Ectodermal cell (in vitro differentiated cells): ENCODE results near the gene CEP295NL.
A peak's percentile ranks its signal among the peaks of the same experiment; 100 is the strongest.
"Not testable (repeated sequence)": the region's sequence is repeated elsewhere in the genome, so short reads cannot be mapped to it uniquely, and the experiment has no call there.

Experiments used
- H3K27ac ChIP-seq: 2 replicates; pipeline ENCODE4 v1.7.0; 2013; ENCODE audit warnings: mild to moderate bottlenecking, low read depth, low read length; ENCODE audit not compliant: insufficient read depth, poor library complexity, severe bottlenecking
- H3K27me3 ChIP-seq: 2 replicates; pipeline ENCODE4 v1.7.0; 2013; ENCODE audit warnings: mild to moderate bottlenecking, low read length; ENCODE audit not compliant: insufficient read depth, control insufficient read depth, poor library complexity, severe bottlenecking
- H3K36me3 ChIP-seq: one replicate; pipeline ENCODE4 v1.7.0; 2013; ENCODE audit warnings: low read length; ENCODE audit not compliant: control insufficient read depth, insufficient read depth
- H3K4me1 ChIP-seq: one replicate; pipeline ENCODE4 v1.7.0; 2013; ENCODE audit warnings: low read length; ENCODE audit not compliant: control insufficient read depth, insufficient read depth
- H3K4me3 ChIP-seq: 2 replicates; pipeline ENCODE4 v1.7.0; 2013; ENCODE audit warnings: low read depth, low read length, control low read depth; ENCODE audit not compliant: insufficient read depth
- H3K9me3 ChIP-seq: 2 replicates; pipeline ENCODE4 v1.7.0; 2013; ENCODE audit warnings: mild to moderate bottlenecking, low read length, moderate library complexity; ENCODE audit not compliant: control insufficient read depth
- WGBS, 2 experiments: methylation state at CpG; one replicate each; pipeline ENCODE4 v1.1.7; 2013; ENCODE audit warnings: missing lambda C conversion rate in 2 of 2; 5-methylcytosine and 5-hydroxymethylcytosine counted together

The CEP295NL gene

GRCh38 chr17:78868391-78868790, 34.6 kb downstream of the CEP295NL start:
- H3K4me3 ChIP-seq: no peak overlapping the region
- no peak overlapping the region for H3K27ac ChIP-seq
- no peaks in the 10 kb centered on the region for H3K27me3 ChIP-seq
- H3K4me1 ChIP-seq: no peaks in the 10 kb centered on the region
- no peaks in the 10 kb centered on the region for H3K9me3 ChIP-seq
- 74 to 76% methylated on average over 5 of the region's 7 CpGs for WGBS, 2 experiments
- H3K36me3 ChIP-seq: peaks cover 13% of the 10 kb centered on the region

- WGBS, 2 experiments: 92 to 95% methylated on average over 3 of the region's 3 CpGs
- not testable (repeated sequence) for H3K4me1 ChIP-seq, H3K4me3 ChIP-seq, H3K27me3 ChIP-seq, H3K27ac ChIP-seq, H3K9me3 ChIP-seq
- peaks cover 18% of the 10 kb centered on the region for H3K36me3 ChIP-seq
Measured at GRCh38 chr17:78867046-78867445, 36.0 kb downstream of the CEP295NL start.

- Histone ChIP-seq H3K36me3 (peaks cover 19% of the 10 kb centered on the region), H3K4me1 (no peaks in the 10 kb centered on the region), H3K4me3 (no peak overlapping the region), H3K27ac (peak overlapping the region; percentile 63), H3K9me3 (no peaks in the 10 kb centered on the region), H3K27me3 (no peaks in the 10 kb centered on the region)
- 44 to 45% methylated on average over 19 of the region's 19 CpGs for whole genome bisulfite sequencing, 2 experiments
Measured at GRCh38 chr17:78865682-78866390, 37.2 kb downstream of the CEP295NL start.

GRCh38 chr17:78864117-78864516, 38.9 kb downstream of the CEP295NL start:
- no peaks in the 10 kb centered on the region for H3K27me3 ChIP-seq
- no peak overlapping the region for H3K4me3 ChIP-seq
- no peaks in the 10 kb centered on the region for H3K9me3 ChIP-seq
- 81 to 82% methylated on average over 1 of the region's 1 CpG for WGBS, 2 experiments
- peaks cover 12% of the 10 kb centered on the region for H3K36me3 ChIP-seq
- H3K4me1 ChIP-seq: no peaks in the 10 kb centered on the region
- H3K27ac ChIP-seq: no peak overlapping the region

GRCh38 chr17:78862073-78863023, 40.7 kb downstream of the CEP295NL start:
- Histone ChIP-seq H3K9me3 (no peaks in the 10 kb centered on the region), H3K4me3 (no peak overlapping the region), H3K27me3 (no peaks in the 10 kb centered on the region), H3K4me1 (no peaks in the 10 kb centered on the region), H3K36me3 (peaks cover 7% of the 10 kb centered on the region), H3K27ac (no peak overlapping the region)
- WGBS, 2 experiments: 92 to 95% methylated on average over 17 of the region's 17 CpGs

GRCh38 chr17:78861229-78861628, 41.8 kb downstream of the CEP295NL start:
- no peak overlapping the region for H3K27ac ChIP-seq
- WGBS, 2 experiments: 86 to 93% methylated on average over 4 of the region's 4 CpGs
- no peaks in the 10 kb centered on the region for H3K27me3 ChIP-seq
- H3K9me3 ChIP-seq: no peaks in the 10 kb centered on the region
- H3K4me1 ChIP-seq: no peaks in the 10 kb centered on the region
- H3K4me3 ChIP-seq: no peak overlapping the region
- H3K36me3 ChIP-seq: peaks cover 7% of the 10 kb centered on the region

GRCh38 chr17:78859051-78859450, 44.0 kb downstream of the CEP295NL start:
- no peaks in the 10 kb centered on the region for H3K27me3 ChIP-seq
- no peaks in the 10 kb centered on the region for H3K4me1 ChIP-seq
- whole genome bisulfite sequencing, 2 experiments: 90 to 94% methylated on average over 4 of the region's 4 CpGs
- H3K36me3 ChIP-seq: peaks cover 11% of the 10 kb centered on the region
- H3K27ac ChIP-seq: no peak overlapping the region
- no peak overlapping the region for H3K4me3 ChIP-seq
- no peaks in the 10 kb centered on the region for H3K9me3 ChIP-seq

- H3K4me1 ChIP-seq: no peaks in the 10 kb centered on the region
- H3K4me3 ChIP-seq: no peak overlapping the region
- H3K9me3 ChIP-seq: no peaks in the 10 kb centered on the region
- H3K27me3 ChIP-seq: no peaks in the 10 kb centered on the region
- H3K27ac ChIP-seq: no peak overlapping the region
- H3K36me3 ChIP-seq: peaks cover 8% of the 10 kb centered on the region
- WGBS, 2 experiments: 94 to 95% methylated on average over 14 of the region's 14 CpGs
Measured at GRCh38 chr17:78857266-78857665, 45.7 kb downstream of the CEP295NL start.

GRCh38 chr17:78855561-78856165, 47.3 kb downstream of the CEP295NL start:
- Histone ChIP-seq H3K36me3 (peaks cover 5% of the 10 kb centered on the region), H3K27me3 (no peaks in the 10 kb centered on the region), H3K4me3 (no peak overlapping the region), H3K4me1 (no peaks in the 10 kb centered on the region), H3K27ac (no peak overlapping the region), H3K9me3 (no peaks in the 10 kb centered on the region)
- WGBS, 2 experiments: 96% methylated on average over 25 of the region's 25 CpGs

GRCh38 chr17:78854508-78854907, 48.5 kb downstream of the CEP295NL start:
- Histone ChIP-seq H3K9me3 (no peaks in the 10 kb centered on the region), H3K36me3 (peaks cover 5% of the 10 kb centered on the region), H3K27ac (no peak overlapping the region), H3K27me3 (no peaks in the 10 kb centered on the region), H3K4me3 (no peak overlapping the region), H3K4me1 (no peaks in the 10 kb centered on the region)
- 94 to 96% methylated on average over 6 of the region's 9 CpGs for WGBS, 2 experiments
